OCI-LY3 (cell line): ENCODE measurements around the gene FAM222B.

Experiments used
- EZH2phosphoT487 ChIP-seq: fragments of 200-600 bp; shearing (Covaris generic); IDR thresholded peaks from 2 replicates; pipeline ENCODE4 v1.6.1; 2018; ENCODE audit warnings: antibody characterized with exemption, mixed run types, low read depth
- TF ChIP-seq, protein P1 (sequence below): fragments of 200-600, 300-600 bp; sonication (generic); IDR thresholded peaks from 2 replicates; pipeline ENCODE4 v1.5.1; 2014; ENCODE audit warnings: antibody characterized with exemption, low read length, low read depth

- TF ChIP-seq, protein P1, sequence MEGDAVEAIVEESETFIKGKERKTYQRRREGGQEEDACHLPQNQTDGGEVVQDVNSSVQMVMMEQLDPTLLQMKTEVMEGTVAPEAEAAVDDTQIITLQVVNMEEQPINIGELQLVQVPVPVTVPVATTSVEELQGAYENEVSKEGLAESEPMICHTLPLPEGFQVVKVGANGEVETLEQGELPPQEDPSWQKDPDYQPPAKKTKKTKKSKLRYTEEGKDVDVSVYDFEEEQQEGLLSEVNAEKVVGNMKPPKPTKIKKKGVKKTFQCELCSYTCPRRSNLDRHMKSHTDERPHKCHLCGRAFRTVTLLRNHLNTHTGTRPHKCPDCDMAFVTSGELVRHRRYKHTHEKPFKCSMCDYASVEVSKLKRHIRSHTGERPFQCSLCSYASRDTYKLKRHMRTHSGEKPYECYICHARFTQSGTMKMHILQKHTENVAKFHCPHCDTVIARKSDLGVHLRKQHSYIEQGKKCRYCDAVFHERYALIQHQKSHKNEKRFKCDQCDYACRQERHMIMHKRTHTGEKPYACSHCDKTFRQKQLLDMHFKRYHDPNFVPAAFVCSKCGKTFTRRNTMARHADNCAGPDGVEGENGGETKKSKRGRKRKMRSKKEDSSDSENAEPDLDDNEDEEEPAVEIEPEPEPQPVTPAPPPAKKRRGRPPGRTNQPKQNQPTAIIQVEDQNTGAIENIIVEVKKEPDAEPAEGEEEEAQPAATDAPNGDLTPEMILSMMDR = no peak
- TF ChIP-seq EZH2phosphoT487 = no peak
Measured at GRCh38 chr17:28853295-28853694, 10.7 kb upstream of the FAM222B start.
